ENCODE measurements around the gene DSCAML1. TPM values are rescaled to one million over a fixed set of nuclear protein-coding genes. Genes with fewer than 3 reads are reported as not detected.

DSCAML1 gene
- total RNA-seq, 1 experiment from 2014 or later = not detected

GRCh38 chr11:117614728-117615127, 182.3 kb downstream of the DSCAML1 start:
- BruUV-seq (replicated peaks) = no TSS peak

GRCh38 chr11:117613521-117613920, 183.5 kb downstream of the DSCAML1 start:
- BruUV-seq (replicated peaks) = no TSS peak
- intact Hi-C loops (cut with micrococcal nuclease) = no loop called here
- ChIA-PET POLR2A (ENCODE audit: unreplicated experiment) (no interaction called here), CTCF (no interaction called here)
- H3K9me2 ChIP-seq (replicated peaks; ENCODE audit: low read length) = no peaks in the 10 kb centered on the region
- H3K4me2 ChIP-seq (ENCODE audit: low read length) = no peak overlapping the region
- ATAC-seq = no peak
- no peak overlapping the region for H3K4me3 ChIP-seq (ENCODE audit: low read length)
- no peaks in the 10 kb centered on the region for H3K4me1 ChIP-seq (ENCODE audit: insufficient read depth, low read length)
- no peak for TF ChIP-seq EZH2 (IDR thresholded peaks at IDR 0.05; ENCODE audit: low read length, unreplicated experiment)
- TF ChIP-seq CTCF (conservative IDR thresholded peaks at IDR 0.05; ENCODE audit: low read depth, low read length) = no peak
- no peak for TF ChIP-seq EZH2phosphoT487 (IDR thresholded peaks at IDR 0.05; ENCODE audit: borderline replicate concordance, low read length)
- H3K27ac ChIP-seq (ENCODE audit: low read length) = no peak overlapping the region
- no peak overlapping the region for H3K9ac ChIP-seq (ENCODE audit: low read length)
- H2AFZ ChIP-seq (ENCODE audit: low read length) = no peak overlapping the region
- H3K36me3 ChIP-seq (ENCODE audit: low read depth, low read length) = no peaks in the 10 kb centered on the region
- no peaks in the 10 kb centered on the region for H4K20me1 ChIP-seq (ENCODE audit: low read length)
- DNase-seq = no peak
- H3K9me3 ChIP-seq (ENCODE audit: low read length) = no peaks in the 10 kb centered on the region
- H3K27me3 ChIP-seq (ENCODE audit: low read length) = peaks cover 79% of the 10 kb centered on the region
- no peaks in the 10 kb centered on the region for H3F3A ChIP-seq (ENCODE audit: low read length, unreplicated experiment)
- no peaks in the 10 kb centered on the region for H3K79me2 ChIP-seq (ENCODE audit: low read length)

More at GRCh38 chr11:117614728-117615127, 182.3 kb downstream of the DSCAML1 start:
- Histone ChIP-seq H3K4me3 (ENCODE audit: low read length) (no peak overlapping the region), H3K9ac (ENCODE audit: low read length) (no peak overlapping the region), H3K27me3 (ENCODE audit: low read length) (peaks cover 83% of the 10 kb centered on the region), H3K4me1 (ENCODE audit: insufficient read depth, low read length) (no peaks in the 10 kb centered on the region), H4K20me1 (ENCODE audit: low read length) (no peaks in the 10 kb centered on the region), H3K9me3 (ENCODE audit: low read length) (no peaks in the 10 kb centered on the region), H3K36me3 (ENCODE audit: low read depth, low read length) (no peaks in the 10 kb centered on the region), H3K4me2 (ENCODE audit: low read length) (no peak overlapping the region), H2AFZ (ENCODE audit: low read length) (no peak overlapping the region), H3K9me2 (replicated peaks; ENCODE audit: low read length) (no peaks in the 10 kb centered on the region), H3K79me2 (ENCODE audit: low read length) (no peaks in the 10 kb centered on the region), H3K27ac (ENCODE audit: low read length) (no peak overlapping the region), H3F3A (ENCODE audit: low read length, unreplicated experiment) (no peaks in the 10 kb centered on the region)
- intact Hi-C loops (cut with micrococcal nuclease) = no loop called here
- DNase-seq (no peak), ATAC-seq (no peak; the same call in 1 of the 2 replicates)
- POLR2A ChIA-PET (ENCODE audit: unreplicated experiment) = no interaction called here
- TF ChIP-seq EZH2phosphoT487 (IDR thresholded peaks at IDR 0.05; ENCODE audit: borderline replicate concordance, low read length) (no peak), CTCF (conservative IDR thresholded peaks at IDR 0.05; ENCODE audit: low read depth, low read length) (peak; percentile 36; the same call in 1 of the 2 replicates)
- CTCF ChIA-PET = no interaction called here

- intact Hi-C loops (cut with micrococcal nuclease) = no loop called here
- POLR2A ChIA-PET (ENCODE audit: unreplicated experiment) = no interaction called here
- no TSS peak for BruUV-seq (replicated peaks)
Measured at GRCh38 chr11:117612177-117612576, 184.8 kb downstream of the DSCAML1 start.

More at GRCh38 chr11:117612177-117612576, 184.8 kb downstream of the DSCAML1 start:
- Histone ChIP-seq H3K4me2 (ENCODE audit: low read length) (no peak overlapping the region), H3K4me3 (ENCODE audit: low read length) (no peak overlapping the region), H3K9me3 (ENCODE audit: low read length) (no peaks in the 10 kb centered on the region), H3K9ac (ENCODE audit: low read length) (no peak overlapping the region), H3K9me2 (replicated peaks; ENCODE audit: low read length) (no peaks in the 10 kb centered on the region), H3K79me2 (ENCODE audit: low read length) (no peaks in the 10 kb centered on the region), H3K27me3 (ENCODE audit: low read length) (peaks cover 75% of the 10 kb centered on the region), H3K27ac (ENCODE audit: low read length) (no peak overlapping the region), H3K36me3 (ENCODE audit: low read depth, low read length) (no peaks in the 10 kb centered on the region), H3K4me1 (ENCODE audit: insufficient read depth, low read length) (no peaks in the 10 kb centered on the region), H2AFZ (ENCODE audit: low read length) (no peak overlapping the region), H3F3A (ENCODE audit: low read length, unreplicated experiment) (no peaks in the 10 kb centered on the region), H4K20me1 (ENCODE audit: low read length) (no peaks in the 10 kb centered on the region)
- CTCF ChIA-PET = no interaction called here
- DNase-seq (no peak), ATAC-seq (no peak)
- TF ChIP-seq EZH2phosphoT487 (IDR thresholded peaks at IDR 0.05; ENCODE audit: borderline replicate concordance, low read length) = no peak
- no peak for TF ChIP-seq EZH2 (IDR thresholded peaks at IDR 0.05; ENCODE audit: low read length, unreplicated experiment)
- no peak for TF ChIP-seq CTCF (conservative IDR thresholded peaks at IDR 0.05; ENCODE audit: low read depth, low read length)
